GM21515 (cell line): ENCODE data around the gene LRRC8E.
A peak's percentile ranks its signal among the peaks of the same experiment; 100 is the strongest.
"Not testable (repeated sequence)": the region's sequence is repeated elsewhere in the genome, so short reads cannot be mapped to it uniquely, and the experiment has no call there.

Source experiments
- ATAC-seq: cut with Tn5 transposase; IDR thresholded peaks from one replicate; pipeline ENCODE4 v1.9.1; 2021; ENCODE audit not compliant: unreplicated experiment

LRRC8E gene

DNA sequence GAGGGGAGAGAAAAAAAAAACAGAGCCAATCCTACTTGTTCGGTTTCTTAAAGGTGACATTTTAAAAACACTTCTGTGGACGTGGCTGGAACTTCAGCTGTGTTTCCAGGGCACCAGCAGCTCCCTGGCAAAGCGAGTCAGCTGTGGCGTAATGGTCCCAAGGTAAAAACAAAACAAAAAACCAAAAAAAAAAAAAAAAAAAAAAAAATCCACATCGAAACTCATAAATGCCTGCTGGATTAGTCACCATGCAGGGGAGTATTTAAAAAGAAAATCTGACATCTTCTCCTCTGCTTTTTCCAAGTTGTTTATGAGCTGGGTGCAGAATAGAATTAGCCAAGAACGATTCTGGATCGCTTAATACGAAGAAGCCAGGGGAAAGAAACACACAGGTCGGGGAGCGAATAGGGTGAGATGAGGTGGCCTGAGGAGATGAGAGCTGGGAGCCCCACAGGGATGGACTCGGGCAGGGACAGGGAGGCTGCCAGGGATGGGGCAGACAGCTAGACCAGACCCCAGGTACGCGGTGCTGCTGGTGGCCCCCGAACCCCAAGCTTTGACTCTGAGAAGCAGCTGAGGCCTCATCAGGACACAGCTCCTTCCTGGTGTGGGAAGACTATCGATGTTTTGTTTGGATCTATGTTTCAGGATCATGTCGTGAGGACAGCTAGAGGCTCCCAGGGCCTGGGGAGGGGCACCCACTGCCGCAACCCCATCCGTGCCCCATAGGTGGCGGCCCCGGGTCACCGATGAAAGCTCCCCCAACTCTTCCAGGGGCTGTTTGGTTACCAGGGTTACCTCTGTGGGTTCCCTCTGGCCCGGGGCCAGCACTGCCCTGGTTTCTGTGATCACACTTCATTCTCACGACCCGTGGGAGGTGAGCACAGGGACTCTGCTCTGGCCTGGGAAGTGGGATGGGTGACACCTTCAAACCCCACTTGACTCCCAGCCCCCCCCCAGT, 40.7 kb downstream of the LRRC8E start:
- no peak for ATAC-seq

DNA sequence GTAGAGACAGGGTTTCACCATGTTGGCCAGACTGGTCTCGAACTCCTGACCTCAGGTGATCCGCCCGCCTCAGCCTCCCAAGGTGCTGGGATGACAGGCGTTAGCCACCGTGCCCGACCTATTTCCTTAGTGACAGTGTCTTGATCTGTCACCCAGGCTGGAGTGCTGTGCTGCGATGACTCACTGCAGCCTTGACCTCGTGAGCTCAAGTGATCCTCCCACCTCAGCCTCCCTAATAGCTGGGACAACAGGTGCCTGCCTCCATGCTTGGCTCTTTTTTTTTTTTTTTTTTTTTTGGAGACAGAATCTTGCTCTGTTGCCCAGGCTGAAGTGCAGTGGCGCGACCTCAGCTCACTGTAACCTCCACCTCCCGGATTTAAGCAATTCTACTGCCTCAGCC, 41.7 kb downstream of the LRRC8E start:
- not testable (repeated sequence) for ATAC-seq

DNA sequence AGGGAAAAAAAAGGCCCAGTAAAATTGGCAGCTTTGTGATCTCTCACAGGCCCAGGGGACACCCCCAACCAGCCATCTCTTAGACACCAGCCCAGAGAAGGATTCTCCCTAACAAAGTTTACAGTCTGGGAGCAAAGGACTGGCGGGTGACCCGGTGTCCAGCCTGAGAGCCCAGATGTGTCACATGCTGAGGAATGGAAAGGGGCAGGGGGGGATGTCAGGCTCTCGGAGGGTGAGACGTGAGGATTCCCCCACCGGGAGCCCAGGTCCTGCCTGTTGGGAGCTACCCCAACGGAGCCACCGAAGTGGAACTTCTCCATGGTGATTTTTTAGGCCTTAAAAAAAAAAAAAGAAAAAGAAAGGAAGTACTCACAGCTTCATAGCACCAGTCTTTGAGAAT, 42.5 kb downstream of the LRRC8E start:
- ATAC-seq: no peak

DNA sequence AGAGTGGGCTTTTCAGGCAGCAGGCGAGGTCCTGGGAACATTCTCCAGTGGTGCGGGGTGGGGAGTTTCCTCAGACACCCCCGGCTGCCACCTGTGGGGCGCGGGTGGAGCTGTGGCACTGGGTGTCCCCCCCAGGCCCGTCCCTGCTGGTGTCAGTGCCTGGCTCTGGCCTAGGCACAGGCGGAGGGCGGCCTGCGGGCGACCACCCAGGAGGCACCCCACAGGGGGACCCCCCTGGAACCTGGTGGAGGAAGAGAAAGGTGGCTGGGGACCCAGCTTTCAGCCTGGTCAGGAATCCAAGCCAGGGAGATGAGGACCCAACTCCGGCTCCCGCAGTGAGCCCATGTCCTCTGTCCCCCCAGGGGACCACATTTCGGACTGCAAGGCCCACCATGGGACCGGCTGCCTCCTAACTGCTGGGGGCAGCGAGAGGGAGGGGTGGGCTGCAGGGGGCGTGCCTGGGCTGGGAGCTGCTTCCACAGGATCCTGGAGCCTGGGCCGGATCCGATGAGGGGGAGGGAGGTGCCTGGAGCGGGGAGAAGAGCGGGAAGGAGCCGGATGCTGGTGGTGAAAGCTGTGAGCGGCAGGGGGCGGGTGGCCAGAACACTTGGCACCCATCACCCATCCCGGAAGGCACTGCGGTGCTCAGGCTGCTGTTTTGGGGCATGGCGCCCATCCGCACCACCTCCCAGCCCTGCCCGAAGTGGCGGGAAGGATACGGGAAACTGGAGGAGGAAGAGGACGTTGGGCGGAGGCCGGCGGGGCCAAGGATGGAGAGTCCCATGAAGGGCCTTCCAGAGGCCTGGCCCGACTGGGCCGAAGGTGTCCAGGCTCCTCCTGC, 43.1 kb downstream of the LRRC8E start:
- ATAC-seq: no peak

DNA sequence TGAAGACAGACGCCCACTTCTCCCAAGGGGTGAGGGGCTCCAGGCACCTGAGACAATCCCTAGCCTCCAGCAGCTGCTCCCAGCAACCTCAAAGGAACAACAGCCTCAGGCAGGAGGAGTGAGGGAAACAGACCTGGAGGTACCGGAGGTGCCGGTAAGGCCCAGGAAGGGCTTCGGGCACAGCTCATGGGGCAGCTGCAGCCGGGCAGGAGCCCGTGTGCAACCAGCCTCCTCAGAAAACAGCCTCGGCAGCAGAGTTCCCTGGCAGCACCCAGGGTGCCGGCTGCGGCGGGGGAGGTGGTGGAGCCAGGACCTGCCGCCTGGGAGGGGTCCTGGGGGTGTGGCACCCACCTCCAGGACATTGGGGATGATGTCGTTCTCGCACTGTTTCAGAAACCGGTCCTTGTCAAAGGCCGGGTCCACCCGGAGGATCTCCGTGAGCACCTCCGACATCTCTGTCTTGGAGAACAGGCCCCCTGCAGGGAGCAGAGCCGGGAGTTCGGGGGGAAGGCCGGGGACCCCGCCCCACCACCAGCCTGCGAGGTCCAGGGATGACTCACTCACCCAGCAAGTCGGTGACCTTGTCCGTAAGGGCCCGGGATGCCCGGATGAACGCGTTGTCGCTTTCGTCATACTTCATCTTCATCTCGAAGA, 44.1 kb downstream of the LRRC8E start:
- no peak for ATAC-seq

DNA sequence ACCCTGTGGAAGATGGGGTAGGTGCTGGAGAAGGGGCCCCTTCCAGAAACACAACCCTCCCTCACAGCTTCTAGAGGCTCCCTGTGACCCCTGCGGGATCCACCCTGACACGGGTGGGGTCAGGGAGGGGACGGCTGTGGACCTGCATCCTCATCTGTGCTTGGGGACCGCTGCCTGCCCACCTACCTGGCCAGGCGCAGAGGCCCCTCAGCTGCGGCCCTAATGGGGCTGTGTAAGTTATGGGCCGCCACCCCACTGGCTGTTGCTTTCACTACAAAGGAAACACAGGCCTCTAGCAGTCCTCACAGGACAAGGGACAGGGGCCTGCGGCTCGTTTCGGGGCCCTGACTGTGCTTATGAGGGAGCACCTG, 44.6 kb downstream of the LRRC8E start:
- no peak for ATAC-seq

DNA sequence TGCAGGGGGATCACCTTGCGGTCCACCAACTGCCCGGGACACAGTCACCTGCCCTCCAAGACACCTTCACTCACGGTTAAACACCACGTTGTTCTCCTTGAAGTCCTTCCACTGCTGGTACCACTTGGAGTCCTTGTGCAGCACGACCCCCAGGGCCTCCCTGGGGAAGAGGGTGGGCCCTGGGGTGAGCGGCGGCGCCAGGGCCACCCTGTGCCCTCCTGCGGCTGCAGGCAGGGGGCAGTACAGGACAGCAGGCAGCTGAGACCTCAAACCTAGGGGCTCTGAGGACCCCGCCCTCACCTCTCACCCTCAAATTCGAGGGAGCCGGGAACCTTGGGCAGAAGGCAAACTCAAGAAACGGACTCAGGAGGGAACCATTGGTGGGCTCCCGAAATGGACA, 45.1 kb downstream of the LRRC8E start:
- no peak for ATAC-seq

DNA sequence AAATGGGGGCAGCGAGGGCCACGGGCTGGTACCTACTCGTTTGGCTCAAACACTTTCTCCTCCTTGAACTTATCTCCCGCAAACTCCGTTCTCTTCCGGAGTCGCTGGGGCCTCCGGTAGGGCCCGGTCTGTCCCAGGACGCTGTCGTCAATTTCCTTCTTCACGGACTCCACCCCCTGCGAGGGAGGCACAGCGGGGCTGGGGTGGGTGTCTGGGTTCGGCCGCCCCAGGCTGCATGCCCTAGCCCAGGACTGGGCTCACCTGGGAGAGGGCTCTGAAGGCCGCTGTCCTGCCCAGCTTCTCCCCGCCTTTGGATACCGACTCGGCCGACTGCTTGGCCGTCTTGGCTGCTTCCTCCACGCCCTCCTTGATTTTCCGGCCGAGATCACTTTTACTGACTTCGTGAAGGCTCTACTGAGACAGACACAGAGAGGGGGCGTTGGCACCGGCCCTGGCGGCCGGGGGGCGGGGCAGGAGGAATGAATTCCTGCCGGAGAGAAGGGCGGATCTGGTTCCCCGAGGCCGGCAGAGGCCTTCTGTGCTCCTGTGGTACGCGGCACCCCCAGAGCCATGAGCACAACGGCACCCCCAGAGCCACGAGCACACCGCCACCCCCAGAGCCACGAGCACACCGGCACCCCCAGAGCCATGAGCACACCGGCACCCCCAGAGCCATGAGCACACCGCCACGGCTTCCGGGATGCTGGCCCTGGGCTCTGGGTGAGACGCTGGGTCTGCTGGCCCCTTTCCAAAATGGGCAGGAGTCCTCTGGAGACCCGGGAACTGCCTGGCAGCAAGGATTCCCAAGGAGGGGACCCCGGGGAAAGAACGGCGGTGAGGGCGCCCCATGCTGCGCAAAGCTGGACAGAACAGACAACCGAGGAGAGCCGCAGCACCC, 45.8 kb downstream of the LRRC8E start:
- ATAC-seq: no peak

DNA sequence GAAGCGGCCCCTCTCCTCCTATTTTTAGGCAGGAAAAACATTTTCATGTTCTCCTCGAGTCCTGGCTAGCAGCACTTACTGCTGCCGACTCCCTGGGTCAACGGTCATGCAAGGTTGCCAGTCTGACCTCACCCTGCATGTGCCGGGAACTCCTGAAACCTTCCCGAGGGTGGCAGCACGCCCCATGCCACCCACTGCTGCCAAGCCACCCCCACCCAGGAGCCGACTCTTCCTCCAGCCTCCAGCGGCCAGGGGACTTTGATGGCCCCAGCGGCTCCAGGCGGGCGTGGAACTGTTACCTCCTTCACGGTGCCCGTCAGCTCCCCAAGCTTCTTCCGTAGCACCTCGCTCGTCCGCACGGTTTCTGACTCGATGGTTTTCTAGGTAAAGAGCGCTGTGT, 46.5 kb downstream of the LRRC8E start:
- no peak for ATAC-seq

DNA sequence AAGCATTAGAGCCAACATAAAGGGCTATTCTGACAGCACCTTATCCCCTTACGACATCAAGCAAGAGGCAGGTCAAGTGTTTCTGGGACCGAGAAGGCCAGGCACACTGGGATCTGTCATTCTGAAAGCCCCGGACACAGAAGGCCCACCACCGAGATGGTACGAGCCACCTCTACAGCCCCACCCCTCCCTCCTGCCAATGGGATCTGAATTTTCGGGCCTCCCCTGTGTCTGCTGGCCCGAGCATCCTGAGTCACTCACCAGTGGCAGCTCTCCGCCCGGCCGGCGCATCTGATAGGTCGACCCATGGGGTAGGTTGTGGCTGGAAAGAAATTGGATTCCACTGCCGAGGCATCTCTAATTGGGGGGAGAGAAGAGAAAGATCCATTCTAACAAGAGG, 52.5 kb downstream of the LRRC8E start:
- no peak for ATAC-seq

DNA sequence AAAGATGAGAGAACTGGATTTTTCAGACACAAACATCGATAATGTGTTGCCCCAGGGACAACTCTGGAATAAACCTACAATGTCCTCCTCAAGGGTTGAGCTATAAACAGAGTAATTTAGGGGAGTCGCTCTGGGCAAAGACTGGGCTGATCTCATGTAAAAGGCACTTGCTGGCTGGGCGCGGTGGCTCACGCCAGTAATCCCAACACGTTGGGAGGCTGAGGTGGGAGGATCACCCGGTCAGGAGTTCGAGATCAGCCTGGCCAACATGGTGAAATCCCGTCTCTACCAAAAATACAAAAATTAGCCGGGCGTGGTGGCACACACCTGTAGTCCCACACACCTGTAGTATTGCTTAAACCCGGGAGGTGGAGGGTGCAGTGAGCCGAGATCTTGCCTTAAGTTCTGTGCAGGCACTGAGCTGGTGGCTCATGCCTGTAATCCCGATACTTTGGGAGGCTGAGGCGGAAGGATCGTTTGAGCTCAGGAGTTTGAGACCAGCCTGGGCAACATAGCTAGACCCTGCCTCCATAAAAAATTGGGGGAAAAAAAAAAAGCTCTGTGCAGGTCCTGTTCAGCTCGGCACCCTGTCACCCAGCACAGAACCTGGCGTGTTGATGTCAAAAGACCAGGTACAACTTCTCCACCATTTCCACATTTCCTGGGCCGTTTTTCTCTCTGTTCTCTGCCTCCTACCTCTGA, 53.7 kb downstream of the LRRC8E start:
- no peak for ATAC-seq

DNA sequence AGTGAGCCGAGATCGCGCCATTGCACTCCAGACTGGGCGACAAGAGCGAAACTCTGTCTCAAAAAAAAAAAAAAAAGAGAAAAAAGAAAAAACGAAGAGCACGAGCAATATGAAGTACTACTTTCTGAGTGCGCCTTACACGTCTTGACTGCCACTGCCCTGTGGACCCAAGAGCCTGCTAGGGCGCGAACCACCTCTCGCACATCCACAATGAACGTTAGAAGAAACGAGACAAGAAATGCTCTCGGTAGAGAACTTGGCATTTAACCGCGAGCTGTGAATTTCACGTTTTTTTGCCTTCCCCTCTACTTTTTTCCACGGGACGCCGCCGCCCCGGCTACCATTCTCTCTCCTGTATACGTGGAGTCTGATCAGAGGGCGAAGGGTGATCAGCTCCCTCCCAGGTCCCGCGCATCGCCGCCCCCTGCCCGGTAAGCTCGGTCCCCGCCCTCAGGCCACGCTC, 54.7 kb downstream of the LRRC8E start:
- ATAC-seq: no peak

DNA sequence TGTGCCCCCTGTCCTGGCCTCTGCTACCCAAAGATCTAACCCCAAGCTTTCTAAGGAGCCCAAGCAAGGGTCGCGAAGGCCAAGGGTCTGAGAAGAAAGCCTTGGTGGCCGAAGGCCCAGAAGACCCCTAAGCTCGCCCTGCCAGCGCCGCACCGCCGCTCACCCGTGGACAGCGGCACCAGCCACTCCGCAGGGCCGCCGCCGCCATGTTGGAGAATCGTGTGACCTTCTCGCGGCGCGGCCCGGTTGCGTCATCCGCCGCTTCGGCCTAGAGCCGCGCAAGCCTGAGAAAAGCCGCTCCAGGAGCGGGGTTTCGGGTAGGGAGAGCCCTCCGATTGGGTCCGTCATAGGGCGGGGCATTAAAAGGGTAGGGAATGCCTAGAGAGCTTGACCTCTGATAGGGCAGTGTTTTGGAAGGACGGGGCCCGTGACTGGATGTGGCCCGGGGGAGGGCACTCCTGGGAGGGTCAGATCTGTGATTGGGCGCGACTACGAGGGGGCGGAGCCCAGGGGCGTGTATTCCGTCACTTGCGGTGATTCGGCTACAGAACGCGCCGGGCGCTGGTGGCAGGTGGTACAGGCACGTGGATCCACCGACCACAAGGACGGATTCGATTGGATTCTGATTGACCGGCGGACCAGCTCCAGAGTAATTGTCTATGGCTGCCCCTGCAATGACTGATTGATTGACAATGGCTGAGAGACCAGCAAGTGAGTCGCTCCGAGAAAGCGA, 55.3 kb downstream of the LRRC8E start, which contains the start of gene TIMM44:
TSS of gene TIMM44 (minus strand) at position 223 of the 733 bp plus-strand sequence. CDS start at position 208, 15 bp downstream.
- peak; percentile 96 for ATAC-seq

DNA sequence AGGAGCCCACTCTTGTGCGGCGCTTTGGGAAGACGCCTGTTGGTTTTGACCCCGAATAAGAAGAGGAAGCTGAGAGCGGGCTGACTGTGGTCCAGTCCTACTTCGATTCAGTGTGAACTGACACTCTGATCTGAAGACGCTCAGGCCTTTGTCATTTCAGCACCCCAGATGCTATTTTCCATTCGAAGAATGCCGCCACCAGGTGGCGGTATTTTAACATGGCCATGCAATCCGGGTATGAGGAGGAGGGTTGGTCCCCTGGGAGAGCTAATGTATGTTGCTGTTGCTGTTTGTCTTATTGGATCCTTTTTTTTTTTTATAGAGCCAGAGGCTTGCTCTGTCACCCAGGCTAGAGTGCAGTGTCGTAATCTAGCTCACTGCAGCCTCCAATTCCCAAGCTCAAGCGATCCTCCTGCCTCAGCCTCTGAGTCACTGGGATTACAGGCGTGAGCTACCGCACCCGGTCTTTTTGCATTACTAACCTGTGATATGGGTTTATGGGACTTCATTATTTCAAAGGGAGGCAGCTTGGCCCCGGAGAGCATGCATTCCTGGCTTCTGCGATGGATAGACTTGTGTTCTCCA, 56.0 kb downstream of the LRRC8E start:
- peak; percentile 15 for ATAC-seq

DNA sequence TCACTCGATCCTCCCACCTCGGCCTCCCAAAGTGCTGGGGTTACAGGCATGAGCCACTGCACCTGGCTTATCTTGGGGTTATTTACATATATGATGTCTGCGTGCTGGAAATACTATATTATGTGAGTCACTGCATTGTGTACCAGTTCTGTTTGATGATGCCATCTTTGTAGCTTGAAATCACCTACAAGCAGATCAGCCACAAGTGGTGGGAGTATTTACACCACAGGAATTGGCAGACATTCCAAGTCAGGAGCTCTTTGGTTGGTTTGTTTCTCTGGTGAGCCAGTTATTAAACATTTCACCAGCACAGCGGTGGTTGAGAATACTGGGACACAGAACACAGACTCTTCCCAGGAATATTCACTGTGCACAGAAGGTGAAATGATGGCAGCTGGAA, 59.6 kb downstream of the LRRC8E start:
- ATAC-seq: no peak
